Measurements from ENCODE around the gene EGFL7.

GRCh38 chr9:136627703-136628102 lies 35.0 kb upstream of the EGFL7 start:
- TF ChIP-seq CTCF (IDR thresholded peaks at IDR 0.05) = no peak
- TF ChIP-seq, protein P1, sequence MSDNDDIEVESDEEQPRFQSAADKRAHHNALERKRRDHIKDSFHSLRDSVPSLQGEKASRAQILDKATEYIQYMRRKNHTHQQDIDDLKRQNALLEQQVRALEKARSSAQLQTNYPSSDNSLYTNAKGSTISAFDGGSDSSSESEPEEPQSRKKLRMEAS (CRISPR knock-in tag; IDR thresholded peaks at IDR 0.05) = no peak
- TF ChIP-seq GABPB1 (CRISPR knock-in tag; IDR thresholded peaks at IDR 0.05) = no peak
- TF ChIP-seq EMX1 (CRISPR knock-in tag; IDR thresholded peaks at IDR 0.05) = no peak
- TF ChIP-seq HMGA2 (CRISPR knock-in tag; IDR thresholded peaks at IDR 0.05) = no peak
- TF ChIP-seq TEAD4 (CRISPR knock-in tag; IDR thresholded peaks at IDR 0.05) = no peak
- no peak for TF ChIP-seq TCF7 (CRISPR knock-in tag; IDR thresholded peaks at IDR 0.05; ENCODE audit: low read depth)
- TF ChIP-seq JUN (CRISPR knock-in tag; IDR thresholded peaks at IDR 0.05) = no peak
- TF ChIP-seq E2F1 (CRISPR knock-in tag; IDR thresholded peaks at IDR 0.05) = no peak
- TF ChIP-seq ESRRA (CRISPR knock-in tag; IDR thresholded peaks at IDR 0.05; ENCODE audit: borderline replicate concordance) = no peak
- TF ChIP-seq ZNF512 (CRISPR knock-in tag; IDR thresholded peaks at IDR 0.05; ENCODE audit: borderline replicate concordance) = no peak
- TF ChIP-seq IRF2 (CRISPR knock-in tag; IDR thresholded peaks at IDR 0.05; ENCODE audit: borderline replicate concordance, low read depth) = no peak
- TF ChIP-seq ZNF121 (CRISPR knock-in tag; IDR thresholded peaks at IDR 0.05) = no peak
- no peak for TF ChIP-seq SP1 (CRISPR knock-in tag; conservative IDR thresholded peaks at IDR 0.05)
